T-helper 1 cell (primary cell): Measurements from ENCODE around the gene VOPP1.
"Not testable (repeated sequence)": the region's sequence is repeated elsewhere in the genome, so short reads cannot be mapped to it uniquely, and the experiment has no call there.

Experiments
- DNase-seq, 5 donors: peaks; one replicate each; pipeline ENCODE4 v3.0.0-alpha.2; 2012 to 2020
- total RNA-seq, 4 donors: gene quantifications; one replicate each; lab custom pipeline; 2026; lab: John Stamatoyannopoulos, UW

Gene VOPP1
- total RNA-seq: 47.9 to 61.9 (median 56.2) reads per million in 4 donors

- peak; percentile 25 to 68 (median 47) for DNase-seq
These were observed at the start of gene VOPP1 for GRCh38 chr7:55572378-55573233. Gene VOPP1 (minus strand): TSS chr7:55572502. CDS start chr7:55572324, 178 bp downstream.

GRCh38 chr7:55618913-55619312 lies 46.6 kb upstream of the VOPP1 start:
- DNase-seq: no peak

GRCh38 chr7:55614365-55615064 lies 42.2 kb upstream of the VOPP1 start:
- not testable (repeated sequence) for DNase-seq

GRCh38 chr7:55609726-55610125 lies 37.4 kb upstream of the VOPP1 start:
- not testable (repeated sequence) for DNase-seq

GRCh38 chr7:55605661-55606060 lies 33.4 kb upstream of the VOPP1 start:
- not testable (repeated sequence) for DNase-seq

- DNase-seq: peak in 1 of 5 donors; percentile 23
These were observed 25.7 kb upstream of the VOPP1 start for GRCh38 chr7:55597944-55598499.

GRCh38 chr7:55597214-55597739 lies 25.0 kb upstream of the VOPP1 start:
- not testable (repeated sequence) for DNase-seq

- no peak for DNase-seq
These were observed 23.2 kb upstream of the VOPP1 start for GRCh38 chr7:55595511-55595910.

GRCh38 chr7:55594870-55595269 lies 22.6 kb upstream of the VOPP1 start:
- no peak for DNase-seq

GRCh38 chr7:55594414-55594813 lies 22.1 kb upstream of the VOPP1 start:
- DNase-seq: no peak

GRCh38 chr7:55593515-55594318 lies 21.4 kb upstream of the VOPP1 start:
- DNase-seq: peak; percentile 37 to 62 (median 52)

- no peak for DNase-seq
These were observed 20.8 kb upstream of the VOPP1 start for GRCh38 chr7:55593172-55593514.

- DNase-seq: no peak
These were observed 20.2 kb upstream of the VOPP1 start for GRCh38 chr7:55592492-55592891.

GRCh38 chr7:55591282-55591931 lies 19.1 kb upstream of the VOPP1 start:
- DNase-seq: no peak

- no peak for DNase-seq
These were observed 18.4 kb upstream of the VOPP1 start for GRCh38 chr7:55590517-55591281.

GRCh38 chr7:55589905-55590304 lies 17.6 kb upstream of the VOPP1 start:
- no peak for DNase-seq

- no peak for DNase-seq
These were observed 16.8 kb upstream of the VOPP1 start for GRCh38 chr7:55588976-55589604.

GRCh38 chr7:55588379-55588699 lies 16.0 kb upstream of the VOPP1 start:
- DNase-seq: no peak

- DNase-seq: no peak
These were observed 15.5 kb upstream of the VOPP1 start for GRCh38 chr7:55587687-55588378.

- peak in 1 of 5 donors; percentile 33 for DNase-seq
These were observed 10.4 kb upstream of the VOPP1 start for GRCh38 chr7:55582656-55583055.
